HUES6 (cell line): Measurements from ENCODE around the gene METTL6.

ENCODE experiments used
- H3K27ac ChIP-seq: 2 replicates; pipeline ENCODE4 v1.7.0; 2013; ENCODE audit warnings: low read depth, mild to moderate bottlenecking, low read length, inconsistent platforms
- H3K27me3 ChIP-seq: 2 replicates; pipeline ENCODE4 v1.6.1; 2013; ENCODE audit warnings: low read length; ENCODE audit not compliant: control insufficient read depth, insufficient read depth
- H3K36me3 ChIP-seq: 2 replicates; pipeline ENCODE4 v1.6.1; 2013; ENCODE audit warnings: low read length; ENCODE audit not compliant: control insufficient read depth, insufficient read depth
- H3K4me1 ChIP-seq: 2 replicates; pipeline ENCODE4 v1.6.1; 2013; ENCODE audit warnings: low read length; ENCODE audit not compliant: control insufficient read depth, insufficient read depth
- H3K4me3 ChIP-seq: 2 replicates; pipeline ENCODE4 v1.5.1; 2013; ENCODE audit warnings: low read depth, low read length
- H3K9ac ChIP-seq: one replicate; pipeline ENCODE4 v1.6.1; 2013; ENCODE audit warnings: mild to moderate bottlenecking, low read length
- H3K9me3 ChIP-seq: 2 replicates; pipeline ENCODE4 v1.6.1; 2013; ENCODE audit warnings: low read depth, low read length; ENCODE audit not compliant: control insufficient read depth, insufficient read depth

The METTL6 gene

DNA sequence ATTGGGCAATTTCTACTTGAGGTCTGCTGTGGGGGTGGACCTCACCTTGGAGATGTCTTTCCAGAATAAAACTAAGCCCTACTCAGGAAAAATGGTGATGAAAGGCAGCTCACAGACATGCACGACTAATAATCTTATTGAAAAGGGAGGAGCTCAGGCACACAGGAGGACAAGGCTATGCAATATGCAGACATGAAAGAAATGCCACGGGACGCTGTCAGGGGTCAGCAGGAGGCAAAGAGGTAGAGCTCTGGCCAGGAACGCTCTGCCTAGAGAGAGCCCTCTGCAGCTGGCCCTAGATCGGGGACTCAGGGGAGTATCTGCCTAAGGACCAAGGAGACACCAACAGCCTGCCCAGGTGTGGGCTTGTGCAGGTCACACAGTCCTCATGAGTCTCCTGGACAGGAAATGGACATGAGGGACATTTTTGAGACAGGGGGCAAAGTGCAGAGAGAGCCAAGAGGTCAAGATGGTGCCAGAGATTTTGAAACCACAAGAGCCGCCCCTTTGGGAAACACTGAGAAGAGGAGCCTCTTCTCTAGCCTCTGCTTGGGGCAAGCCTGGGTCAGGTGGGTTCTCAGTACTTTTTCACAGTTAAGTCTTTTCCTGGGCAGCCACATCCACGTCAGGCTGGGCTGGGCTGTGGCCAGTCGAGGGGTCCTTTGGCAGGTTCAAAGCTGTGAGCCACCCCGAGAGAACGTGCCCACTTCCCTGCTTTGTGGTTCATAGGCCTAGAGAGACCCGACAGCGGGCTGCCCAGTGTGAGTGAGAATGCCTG, 23.3 kb upstream of the METTL6 start:
- H3K4me1 ChIP-seq = no peaks in the 10 kb centered on the region
- no peaks in the 10 kb centered on the region for H3K9me3 ChIP-seq
- H3K4me3 ChIP-seq = no peak overlapping the region
- H3K9ac ChIP-seq = no peak overlapping the region
- H3K27ac ChIP-seq = no peak overlapping the region
- no peaks in the 10 kb centered on the region for H3K36me3 ChIP-seq
- no peaks in the 10 kb centered on the region for H3K27me3 ChIP-seq

DNA sequence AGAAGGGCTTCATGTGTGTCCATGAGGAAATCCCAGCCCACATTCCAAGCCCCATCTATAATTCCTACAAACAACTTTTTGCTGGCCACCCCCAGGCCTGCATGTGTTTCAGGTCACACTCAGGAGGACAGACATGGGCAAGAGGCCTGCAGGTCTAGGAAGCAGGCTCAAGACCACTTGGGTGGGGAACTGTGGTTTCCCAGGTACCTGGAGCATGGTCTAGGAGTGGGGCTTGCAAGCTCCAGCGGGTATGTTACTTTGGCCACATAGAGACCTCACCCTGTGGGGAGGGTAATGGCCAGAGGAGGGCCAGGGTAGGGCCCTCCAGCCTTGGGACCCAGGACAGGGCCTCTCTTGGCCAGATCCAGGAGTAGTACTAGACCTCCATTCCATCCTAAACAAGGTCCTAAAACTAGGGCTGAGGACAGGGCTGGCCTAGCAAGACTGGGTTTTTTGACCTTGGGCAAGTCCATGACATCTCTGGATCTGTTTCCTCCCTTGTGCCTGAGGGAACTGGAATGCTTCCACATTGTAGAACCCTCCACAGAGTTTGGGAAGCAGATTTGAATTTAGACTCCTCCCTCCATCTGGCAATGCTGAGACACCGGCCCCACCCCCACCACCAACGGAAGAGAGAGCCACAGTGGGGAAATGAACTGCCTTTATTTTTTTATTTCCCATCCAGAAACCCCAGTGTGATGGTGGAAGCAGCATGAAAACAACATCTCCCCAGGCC, 22.3 kb upstream of the METTL6 start:
- H3K27me3 ChIP-seq = no peaks in the 10 kb centered on the region
- H3K4me3 ChIP-seq = no peak overlapping the region
- no peak overlapping the region for H3K27ac ChIP-seq
- no peak overlapping the region for H3K9ac ChIP-seq
- no peaks in the 10 kb centered on the region for H3K9me3 ChIP-seq
- H3K4me1 ChIP-seq = no peaks in the 10 kb centered on the region
- H3K36me3 ChIP-seq = no peaks in the 10 kb centered on the region

DNA sequence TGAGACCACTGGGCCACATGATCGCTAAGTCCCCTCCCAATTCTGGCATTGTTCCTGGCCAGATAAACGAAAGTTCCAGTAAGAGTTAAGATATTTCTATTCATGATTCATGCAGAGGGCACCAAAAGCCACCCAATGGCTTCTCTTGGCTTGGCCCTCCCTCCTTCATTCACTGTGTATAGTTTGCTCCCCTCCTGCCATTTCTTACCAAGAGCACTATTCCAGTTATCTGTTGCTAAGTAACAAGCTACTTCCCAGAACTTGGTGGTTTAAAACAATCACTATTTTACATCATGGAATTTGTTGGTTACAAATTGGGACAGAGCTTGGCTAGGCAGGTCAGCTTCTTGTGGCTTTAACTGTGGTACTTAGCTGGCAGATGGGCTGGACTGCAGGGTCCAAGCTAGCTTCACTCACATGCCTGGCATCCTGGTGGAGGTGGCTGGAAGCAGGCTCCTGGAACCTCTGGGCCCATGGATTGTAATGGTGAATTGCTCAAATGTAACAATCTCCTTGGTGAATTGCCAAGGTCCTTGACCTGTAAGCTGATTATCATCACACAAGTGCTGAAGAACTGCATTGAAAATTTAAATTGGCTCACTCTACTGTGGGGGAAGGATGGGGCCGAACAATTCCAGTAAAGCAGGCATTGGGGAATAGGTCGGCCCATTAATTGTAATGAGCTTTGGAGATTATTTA, 16.6 kb upstream of the METTL6 start:
- H3K27ac ChIP-seq = no peak overlapping the region
- no peaks in the 10 kb centered on the region for H3K27me3 ChIP-seq
- H3K36me3 ChIP-seq = peaks cover 39% of the 10 kb centered on the region
- no peak overlapping the region for H3K9ac ChIP-seq
- no peaks in the 10 kb centered on the region for H3K9me3 ChIP-seq
- no peak overlapping the region for H3K4me3 ChIP-seq
- H3K4me1 ChIP-seq = no peaks in the 10 kb centered on the region

DNA sequence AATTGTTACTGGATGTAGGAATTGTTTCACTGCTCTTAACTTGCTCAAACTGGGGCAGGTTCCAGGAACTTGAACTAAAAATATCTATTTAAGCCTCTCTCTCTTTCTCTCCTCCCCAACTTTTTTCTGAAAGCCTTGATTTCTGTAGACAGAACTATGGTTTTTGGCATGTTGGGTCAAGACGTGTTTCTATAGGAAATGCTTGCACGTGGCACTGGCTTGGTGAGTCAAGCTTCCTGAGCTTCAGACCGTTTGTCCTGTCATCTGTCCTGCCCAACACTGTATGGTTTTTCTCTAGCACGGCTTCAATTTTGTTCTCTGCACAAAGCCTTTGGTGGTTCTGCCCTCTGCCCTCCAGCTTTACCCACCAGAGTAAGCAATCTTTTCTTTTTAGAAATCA, 13.5 kb upstream of the METTL6 start:
- Histone ChIP-seq H3K9me3 (no peaks in the 10 kb centered on the region), H3K27ac (no peak overlapping the region), H3K4me3 (no peak overlapping the region), H3K9ac (no peak overlapping the region), H3K4me1 (no peaks in the 10 kb centered on the region), H3K36me3 (peaks cover 68% of the 10 kb centered on the region), H3K27me3 (no peaks in the 10 kb centered on the region)

DNA sequence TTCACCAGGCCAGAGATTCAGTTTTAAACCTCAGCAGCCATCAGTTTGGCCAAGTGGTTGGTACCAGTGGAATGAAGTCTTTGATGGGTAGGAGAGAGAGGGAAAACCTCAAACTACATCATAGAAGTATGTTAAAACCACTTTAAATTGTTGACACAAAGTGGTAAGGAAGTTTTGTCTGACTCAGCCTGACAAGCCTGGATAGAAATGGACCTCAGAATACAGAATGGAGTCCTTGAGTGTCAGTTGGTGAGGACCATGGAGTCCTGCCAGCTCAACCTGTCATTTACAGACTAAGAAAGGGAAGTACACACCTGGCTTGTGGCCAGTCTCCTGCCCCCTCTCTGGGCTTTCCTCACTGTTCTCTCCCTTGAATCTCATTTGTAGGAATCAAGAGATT, 12.1 kb upstream of the METTL6 start:
- H3K27me3 ChIP-seq = no peaks in the 10 kb centered on the region
- no peaks in the 10 kb centered on the region for H3K4me1 ChIP-seq
- H3K4me3 ChIP-seq = no peak overlapping the region
- no peaks in the 10 kb centered on the region for H3K9me3 ChIP-seq
- no peak overlapping the region for H3K27ac ChIP-seq
- H3K9ac ChIP-seq = no peak overlapping the region
- H3K36me3 ChIP-seq = peaks cover 82% of the 10 kb centered on the region

DNA sequence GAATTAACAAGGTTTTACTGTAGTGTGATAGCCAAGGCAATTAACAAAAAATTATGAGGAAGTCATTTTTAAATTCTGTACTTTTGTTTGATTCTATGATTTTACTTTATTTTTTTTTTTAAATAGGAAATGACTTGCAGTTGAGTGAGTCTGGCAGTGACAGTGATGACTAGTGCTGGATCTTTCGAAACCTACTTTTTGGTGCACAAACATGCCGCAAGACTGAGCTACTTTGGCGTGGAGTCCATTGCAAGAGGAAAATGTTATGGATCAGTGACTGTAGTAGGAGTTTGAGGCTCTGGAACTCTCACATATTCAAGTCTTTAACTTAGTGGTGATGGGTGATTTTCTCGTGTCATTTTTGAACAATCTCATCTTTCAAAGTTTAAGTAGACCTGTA, 11.6 kb upstream of the METTL6 start:
- no peak overlapping the region for H3K4me3 ChIP-seq
- H3K27ac ChIP-seq = no peak overlapping the region
- H3K36me3 ChIP-seq = peaks cover 87% of the 10 kb centered on the region

DNA sequence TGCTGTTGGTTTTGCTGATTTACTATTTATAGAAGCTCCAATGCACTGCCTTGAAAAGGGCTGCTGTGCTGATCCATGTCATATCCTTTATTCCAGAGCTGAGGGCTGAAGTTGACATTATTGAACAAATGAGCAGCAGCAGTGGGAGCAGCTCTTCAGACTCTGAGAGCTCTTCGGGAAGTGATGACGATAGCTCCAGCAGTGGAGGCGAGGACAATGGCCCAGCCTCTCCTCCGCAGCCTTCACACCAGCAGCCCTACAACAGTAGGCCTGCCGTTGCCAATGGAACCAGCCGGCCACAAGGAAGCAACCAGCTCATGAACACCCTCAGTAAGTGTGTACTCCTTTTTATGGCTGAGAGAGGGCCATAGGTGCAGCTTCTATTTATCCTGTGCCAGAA, 8.9 kb upstream of the METTL6 start:
- H3K4me1 ChIP-seq = no peaks in the 10 kb centered on the region
- no peak overlapping the region for H3K27ac ChIP-seq
- no peak overlapping the region for H3K4me3 ChIP-seq
- peaks cover 92% of the 10 kb centered on the region for H3K36me3 ChIP-seq
- no peak overlapping the region for H3K9ac ChIP-seq
- no peaks in the 10 kb centered on the region for H3K9me3 ChIP-seq
- no peaks in the 10 kb centered on the region for H3K27me3 ChIP-seq

More for the DNA sequence above, 11.6 kb upstream of the METTL6 start:
- Histone ChIP-seq H3K9me3 (no peaks in the 10 kb centered on the region), H3K4me1 (no peaks in the 10 kb centered on the region), H3K27me3 (no peaks in the 10 kb centered on the region), H3K9ac (no peak overlapping the region)

DNA sequence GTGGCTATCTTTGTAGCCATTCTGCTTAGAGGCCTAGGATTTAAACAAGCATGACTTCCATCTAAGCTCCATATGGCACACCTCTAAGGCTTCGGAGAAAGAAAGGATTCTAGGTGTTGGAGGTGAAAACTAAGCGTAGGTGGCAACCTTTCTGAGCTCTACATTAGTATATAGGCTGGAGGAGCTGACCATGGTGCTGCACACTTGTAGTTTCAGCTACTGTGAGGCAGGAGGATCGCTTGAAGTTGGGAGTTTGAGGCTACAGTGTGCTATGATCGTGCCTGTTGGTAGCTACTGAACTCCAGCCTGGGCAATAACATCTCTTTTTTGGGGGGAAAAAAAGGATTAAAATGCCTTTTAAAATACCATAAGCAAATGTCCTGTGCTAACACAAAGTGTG, 7.4 kb upstream of the METTL6 start:
- Histone ChIP-seq H3K27ac (no peak overlapping the region), H3K4me3 (no peak overlapping the region), H3K9ac (no peak overlapping the region), H3K36me3 (peaks cover 87% of the 10 kb centered on the region), H3K9me3 (no peaks in the 10 kb centered on the region), H3K27me3 (no peaks in the 10 kb centered on the region), H3K4me1 (no peaks in the 10 kb centered on the region)

DNA sequence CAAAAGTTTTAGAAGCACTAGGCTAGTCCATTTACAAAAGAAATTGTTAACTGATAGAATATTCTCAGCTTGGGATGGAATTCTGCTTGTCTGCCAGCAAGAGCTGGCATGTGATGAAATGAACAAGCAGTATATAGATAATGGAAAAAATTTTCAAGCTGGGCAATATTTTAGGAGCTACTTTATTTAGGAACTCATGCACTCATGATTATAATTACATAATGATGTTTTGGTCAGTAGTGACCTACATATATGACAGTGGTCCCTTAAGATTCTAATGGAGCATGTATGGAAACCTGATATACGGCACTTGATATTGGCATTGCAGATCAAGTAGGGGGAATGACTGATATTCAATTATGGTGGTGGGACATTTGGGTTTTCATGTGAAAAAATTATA, 6.2 kb upstream of the METTL6 start:
- H3K4me1 ChIP-seq = no peaks in the 10 kb centered on the region
- no peak overlapping the region for H3K4me3 ChIP-seq
- no peak overlapping the region for H3K27ac ChIP-seq
- no peaks in the 10 kb centered on the region for H3K9me3 ChIP-seq
- H3K27me3 ChIP-seq = no peaks in the 10 kb centered on the region
- no peak overlapping the region for H3K9ac ChIP-seq
- H3K36me3 ChIP-seq = peaks cover 75% of the 10 kb centered on the region

DNA sequence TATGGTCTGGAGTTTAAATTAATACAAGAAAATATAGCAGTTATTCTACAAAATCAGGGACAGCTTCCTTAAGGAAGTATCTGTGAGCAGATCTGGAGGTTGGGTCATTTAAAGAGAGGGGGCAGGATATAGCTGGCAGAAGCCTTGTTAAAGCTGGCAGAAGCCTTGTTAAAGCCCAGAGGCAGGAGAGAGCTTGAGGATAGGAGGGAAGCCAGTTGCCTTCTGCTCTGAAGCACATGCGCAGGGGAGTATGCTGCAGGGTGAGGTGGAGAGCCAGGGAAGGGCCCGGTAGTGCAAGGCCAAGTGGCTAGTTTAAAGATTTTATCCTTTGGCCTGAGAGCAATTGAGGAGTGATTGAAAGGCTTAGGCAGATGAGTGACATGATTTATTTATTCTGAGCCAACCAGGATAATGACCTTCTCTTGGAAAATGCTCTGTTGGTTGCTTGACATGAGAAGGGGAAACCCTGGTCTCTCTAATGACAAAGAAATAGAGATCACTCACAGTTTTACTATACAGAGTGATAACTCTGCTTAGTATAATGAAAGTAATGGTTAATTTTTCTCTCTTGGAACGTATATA, 4.0 kb upstream of the METTL6 start:
- Histone ChIP-seq H3K4me1 (no peaks in the 10 kb centered on the region), H3K9me3 (no peaks in the 10 kb centered on the region), H3K27me3 (no peaks in the 10 kb centered on the region), H3K9ac (no peak overlapping the region), H3K4me3 (no peak overlapping the region), H3K36me3 (peaks cover 55% of the 10 kb centered on the region), H3K27ac (no peak overlapping the region)

DNA sequence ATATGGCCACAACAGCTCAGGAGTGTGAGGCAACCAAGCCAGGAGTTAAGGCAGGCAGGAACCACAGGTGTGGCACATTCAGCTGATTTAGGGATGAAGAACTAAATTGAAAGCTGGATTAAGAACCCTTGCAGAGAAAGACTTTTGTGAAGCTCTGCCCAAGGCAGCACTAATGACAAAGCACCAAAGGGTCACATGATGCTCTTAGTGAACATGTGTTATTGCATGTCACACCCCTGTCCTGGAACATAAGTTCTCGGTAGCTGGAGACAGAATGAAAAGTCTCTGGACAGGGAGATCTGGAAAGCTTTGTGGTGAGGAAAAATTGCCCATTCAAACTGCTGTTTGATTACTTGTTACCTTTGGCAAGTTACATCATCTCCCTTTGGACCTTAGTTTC, 3.3 kb upstream of the METTL6 start:
- H3K36me3 ChIP-seq = peaks cover 48% of the 10 kb centered on the region
- H3K4me3 ChIP-seq = no peak overlapping the region
- no peaks in the 10 kb centered on the region for H3K27me3 ChIP-seq

More for the DNA sequence above, 3.3 kb upstream of the METTL6 start:
- no peak overlapping the region for H3K27ac ChIP-seq
- H3K9me3 ChIP-seq = no peaks in the 10 kb centered on the region
- no peaks in the 10 kb centered on the region for H3K4me1 ChIP-seq
- no peak overlapping the region for H3K9ac ChIP-seq
